Measurements from ENCODE around the gene MGRN1. TPM values are rescaled to one million over a fixed set of nuclear protein-coding genes. Genes with fewer than 3 reads are reported as not detected.

Gene MGRN1
- total and polyA plus RNA-seq, 2 donors from 2014 or later, result 19.7 to 90.8 TPM

DNA sequence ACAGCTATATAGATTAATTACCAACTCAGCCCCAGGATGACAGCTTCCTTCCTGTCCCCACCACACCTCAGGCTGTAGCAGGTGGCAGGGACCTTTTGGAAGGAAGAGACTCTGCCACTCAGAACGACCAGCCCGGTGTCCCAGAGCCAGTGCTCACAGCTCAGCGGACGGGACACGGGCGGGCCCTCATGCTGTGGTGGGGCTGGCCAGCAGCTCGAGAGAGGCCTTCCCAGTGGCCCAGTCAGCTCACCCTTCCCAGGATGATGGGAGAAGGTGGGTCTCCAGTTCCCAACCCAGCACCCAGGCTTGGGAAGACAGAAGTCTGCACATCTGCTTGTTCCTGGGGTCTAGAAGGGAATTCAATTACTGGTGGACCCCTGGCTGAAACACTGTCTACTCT lies 79.3 kb downstream of the MGRN1 start:
- Histone ChIP-seq H3K9me3 (ENCODE audit: control insufficient read depth in 2 of 3, insufficient read depth in 1 of 3, low read length in 3 of 3) (no peaks in the 10 kb centered on the region), H3K27ac (ENCODE audit: low read depth in 2 of 2, low read length in 2 of 2) (peak overlapping the region; percentile 73 to 82), H3K4me1 (ENCODE audit: control insufficient read depth in 2 of 3, insufficient read depth in 2 of 3, low read depth in 1 of 3, low read length in 3 of 3) (peaks cover 0 to 35% (median 25%) of the 10 kb centered on the region in 3 donors), H3K4me3 (ENCODE audit: low read length in 3 of 3) (no peak overlapping the region), H3K27me3 (ENCODE audit: control insufficient read depth, insufficient read depth, low read length) (no peaks in the 10 kb centered on the region), H3K9ac (ENCODE audit: low read length in 3 of 3) (peak overlapping the region in 1 of 3 donors; percentile 26), H3K36me3 (ENCODE audit: control insufficient read depth in 2 of 3, insufficient read depth in 3 of 3, low read length in 3 of 3) (peaks cover 5 to 20% (median 10%) of the 10 kb centered on the region in 3 donors)
- FAIRE-seq, result no peak
- intact Hi-C loops (cut with DNase I), result no loop called here
- peak in 1 of 5 donors; percentile 46 for DNase-seq
- TF ChIP-seq, protein P1, sequence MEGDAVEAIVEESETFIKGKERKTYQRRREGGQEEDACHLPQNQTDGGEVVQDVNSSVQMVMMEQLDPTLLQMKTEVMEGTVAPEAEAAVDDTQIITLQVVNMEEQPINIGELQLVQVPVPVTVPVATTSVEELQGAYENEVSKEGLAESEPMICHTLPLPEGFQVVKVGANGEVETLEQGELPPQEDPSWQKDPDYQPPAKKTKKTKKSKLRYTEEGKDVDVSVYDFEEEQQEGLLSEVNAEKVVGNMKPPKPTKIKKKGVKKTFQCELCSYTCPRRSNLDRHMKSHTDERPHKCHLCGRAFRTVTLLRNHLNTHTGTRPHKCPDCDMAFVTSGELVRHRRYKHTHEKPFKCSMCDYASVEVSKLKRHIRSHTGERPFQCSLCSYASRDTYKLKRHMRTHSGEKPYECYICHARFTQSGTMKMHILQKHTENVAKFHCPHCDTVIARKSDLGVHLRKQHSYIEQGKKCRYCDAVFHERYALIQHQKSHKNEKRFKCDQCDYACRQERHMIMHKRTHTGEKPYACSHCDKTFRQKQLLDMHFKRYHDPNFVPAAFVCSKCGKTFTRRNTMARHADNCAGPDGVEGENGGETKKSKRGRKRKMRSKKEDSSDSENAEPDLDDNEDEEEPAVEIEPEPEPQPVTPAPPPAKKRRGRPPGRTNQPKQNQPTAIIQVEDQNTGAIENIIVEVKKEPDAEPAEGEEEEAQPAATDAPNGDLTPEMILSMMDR (IDR thresholded peaks at IDR 0.05; ENCODE audit: borderline replicate concordance, extremely low read depth, insufficient read depth), result no peak

DNA sequence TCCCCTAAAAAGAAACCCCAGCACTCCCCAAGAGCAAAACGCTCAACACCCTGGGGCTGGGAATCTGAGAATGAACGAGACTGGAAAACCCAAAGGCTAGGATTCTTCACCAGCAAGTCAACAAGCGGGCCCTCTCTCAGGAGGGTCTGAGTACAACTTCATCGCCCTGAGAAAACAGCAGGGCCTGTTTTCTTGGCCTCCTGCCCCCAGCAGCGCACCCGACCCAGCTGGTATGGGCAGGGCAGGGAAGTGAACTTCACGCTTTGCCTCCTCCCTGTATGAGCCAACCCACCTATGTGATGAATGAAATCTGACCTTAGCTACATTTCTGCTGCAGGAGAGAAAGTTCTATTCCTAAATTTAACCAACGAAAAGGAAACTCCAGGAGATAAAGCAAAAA lies 79.9 kb downstream of the MGRN1 start:
- intact Hi-C loops (cut with DNase I), result no loop called here
- TF ChIP-seq, protein P1 (IDR thresholded peaks at IDR 0.05; ENCODE audit: borderline replicate concordance, extremely low read depth, insufficient read depth), result no peak
- Histone ChIP-seq H3K4me1 (ENCODE audit: control insufficient read depth in 2 of 3, insufficient read depth in 2 of 3, low read depth in 1 of 3, low read length in 3 of 3) (peaks cover 0 to 35% (median 25%) of the 10 kb centered on the region in 3 donors), H3K27ac (ENCODE audit: low read depth in 2 of 2, low read length in 2 of 2) (peak overlapping the region; percentile 73 to 82), H3K27me3 (ENCODE audit: control insufficient read depth, insufficient read depth, low read length) (no peaks in the 10 kb centered on the region), H3K9me3 (ENCODE audit: control insufficient read depth in 2 of 3, insufficient read depth in 1 of 3, low read length in 3 of 3) (no peaks in the 10 kb centered on the region), H3K4me3 (ENCODE audit: low read length in 3 of 3) (no peak overlapping the region), H3K9ac (ENCODE audit: low read length in 3 of 3) (peak overlapping the region in 1 of 3 donors; percentile 26), H3K36me3 (ENCODE audit: control insufficient read depth in 2 of 3, insufficient read depth in 3 of 3, low read length in 3 of 3) (peaks cover 5 to 15% (median 6%) of the 10 kb centered on the region in 3 donors)
- FAIRE-seq, result no peak
- DNase-seq, result peak in 1 of 5 donors; percentile 47

DNA sequence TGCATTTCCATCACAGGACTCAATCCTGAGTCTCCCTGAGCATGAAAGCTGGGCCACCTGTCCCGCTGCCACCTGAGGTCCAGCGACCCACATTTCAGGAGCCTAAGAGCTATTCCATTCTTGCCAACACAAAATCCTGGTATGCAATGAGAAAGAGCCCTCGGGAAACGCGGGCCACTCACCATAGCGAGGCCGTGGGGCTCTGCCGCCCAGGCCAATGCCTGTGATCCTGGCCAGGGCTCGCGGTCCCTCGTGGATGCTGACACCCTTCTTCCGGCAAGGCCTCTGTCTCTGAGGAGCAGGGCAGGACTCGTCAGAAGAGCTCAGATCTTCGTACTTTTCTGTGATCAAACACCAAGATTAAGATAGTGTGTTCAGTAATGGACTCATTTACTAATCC lies 80.3 kb downstream of the MGRN1 start:
- peak in 1 of 5 donors; percentile 51 for DNase-seq
- TF ChIP-seq, protein P1 (IDR thresholded peaks at IDR 0.05; ENCODE audit: borderline replicate concordance, extremely low read depth, insufficient read depth), result no peak
- no peak overlapping the region for H3K9ac ChIP-seq (ENCODE audit: low read length in 3 of 3)
- no peaks in the 10 kb centered on the region for H3K9me3 ChIP-seq (ENCODE audit: control insufficient read depth in 2 of 3, insufficient read depth in 1 of 3, low read length in 3 of 3)
- H3K27me3 ChIP-seq (ENCODE audit: control insufficient read depth, insufficient read depth, low read length), result no peaks in the 10 kb centered on the region
- peaks cover 5 to 12% (median 5%) of the 10 kb centered on the region in 3 donors for H3K36me3 ChIP-seq (ENCODE audit: control insufficient read depth in 2 of 3, insufficient read depth in 3 of 3, low read length in 3 of 3)
- FAIRE-seq, result no peak
- H3K4me3 ChIP-seq (ENCODE audit: low read length in 3 of 3), result no peak overlapping the region
- H3K4me1 ChIP-seq (ENCODE audit: control insufficient read depth in 2 of 3, insufficient read depth in 2 of 3, low read depth in 1 of 3, low read length in 3 of 3), result peaks cover 0 to 35% (median 25%) of the 10 kb centered on the region in 3 donors
- H3K27ac ChIP-seq (ENCODE audit: low read depth in 2 of 2, low read length in 2 of 2), result peak overlapping the region in 1 of 2 donors; percentile 39
- intact Hi-C loops (cut with DNase I), result no loop called here

DNA sequence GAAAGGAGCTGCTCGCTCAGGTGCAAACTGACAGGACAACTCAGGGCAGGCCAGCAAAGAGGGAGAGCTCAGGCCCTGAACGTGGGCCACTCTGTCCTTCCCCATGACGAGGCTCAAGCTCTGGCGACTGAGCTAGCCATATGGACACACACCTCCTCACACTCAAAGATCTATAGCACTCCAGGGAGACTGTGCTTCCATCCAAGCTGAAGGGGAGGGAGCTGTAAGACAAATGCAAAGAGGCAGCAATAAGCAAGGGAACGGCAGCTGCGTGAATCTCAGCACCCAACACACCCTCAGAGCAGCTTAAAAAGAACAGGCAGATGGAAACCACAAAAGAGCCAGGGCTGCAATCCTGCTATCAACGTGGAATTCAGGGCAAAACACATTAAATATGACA lies 82.2 kb downstream of the MGRN1 start:
- Histone ChIP-seq H3K4me3 (ENCODE audit: low read length in 3 of 3) (no peak overlapping the region), H3K36me3 (ENCODE audit: control insufficient read depth in 2 of 3, insufficient read depth in 3 of 3, low read length in 3 of 3) (peaks cover 0 to 4% (median 0%) of the 10 kb centered on the region in 3 donors), H3K9me3 (ENCODE audit: control insufficient read depth in 2 of 3, insufficient read depth in 1 of 3, low read length in 3 of 3) (no peaks in the 10 kb centered on the region), H3K27me3 (ENCODE audit: control insufficient read depth, insufficient read depth, low read length) (no peaks in the 10 kb centered on the region), H3K9ac (ENCODE audit: low read length in 3 of 3) (no peak overlapping the region), H3K27ac (ENCODE audit: low read depth in 2 of 2, low read length in 2 of 2) (no peak overlapping the region), H3K4me1 (ENCODE audit: control insufficient read depth in 2 of 3, insufficient read depth in 2 of 3, low read depth in 1 of 3, low read length in 3 of 3) (peaks cover 0 to 32% (median 23%) of the 10 kb centered on the region in 3 donors)
- intact Hi-C loops (cut with DNase I), result no loop called here
- TF ChIP-seq, protein P1 (IDR thresholded peaks at IDR 0.05; ENCODE audit: borderline replicate concordance, extremely low read depth, insufficient read depth), result no peak
- DNase-seq (peak in 1 of 5 donors; percentile 43), FAIRE-seq (no peak)

All from kidney (tissue), 14 donors.